HL-60/S4 treated with phorbol 12-myristate 13-acetate at 8.2 ng/mL for 4 days and 3 days (cell line): ENCODE measurements around the gene PIGBOS1.

Source experiments
- in situ Hi-C: fragments of 300-500 bp; cut with MboI; formaldehyde crosslinking; loops from 2 replicates; pipeline ENCODE4 v1.15.0; 2022; ENCODE audit warnings: low sequenced_read_pairs

PIGBOS1 gene

GRCh38 chr15:55268176-55268695, 50.7 kb downstream of the PIGBOS1 start:
- in situ Hi-C loops = no loop called here

- in situ Hi-C loops = no loop called here
Measured at GRCh38 chr15:55267401-55268175, 51.3 kb downstream of the PIGBOS1 start.
